K562 (cell line): ENCODE measurements around the gene SLC38A10. TPM values are rescaled to one million over a fixed set of nuclear protein-coding genes. Genes with fewer than 3 reads are reported as not detected.

Experiments used
- ATAC-seq: fragments of 200-7000 bp; cut with Tn5 transposase; 3 replicates; pipeline ENCODE4 v1.9.1; 2020; ENCODE audit warnings: moderate library complexity
- BruUV-seq: library from RNA; stranded (reverse); fragments of 400-500 nt; replicated peaks from 2 replicates; lab custom pipeline; 2021; lab: Mats Ljungman, UMichigan
- CTCF ChIA-PET: fragments of 300-600 bp; formaldehyde crosslinking; extraction: SDS; loops from one replicate; lab custom pipeline; 2021; ENCODE audit warnings: low intra/inter-chr PET ratio; lab: Yijun Ruan, JAX
- POLR2A ChIA-PET: fragments of 300-600, 350-650 bp; sonication (Branson Sonifier 250); formaldehyde crosslinking; extraction: SDS; loops from one replicate; lab custom pipeline; 2021; ENCODE audit warnings: antibody characterized with exemption, inconsistent platforms; lab: Yijun Ruan, JAX
- DNase-seq, 4 experiments: peaks; one replicate each; pipeline versions ENCODE4 v3.0.0 to v3.0.0-alpha.2; 2011 to 2018; ENCODE audit warnings: low spot score in 3 of 4, mixed read lengths in 3 of 4; ENCODE audit errors: extremely low read depth in 1 of 4
- FAIRE-seq: peaks from 2 replicates; lab custom pipeline; 2011; peaks lifted over from hg19 to GRCh38; lab: Jason Lieb, UNC
- H2AFZ ChIP-seq: 2 replicates; pipeline ENCODE4 v1.6.0; 2011; ENCODE audit warnings: low read depth, low read length, control low read depth, inconsistent platforms
- H3K27ac ChIP-seq: fragments of 200-600 bp; 3 replicates; pipeline ENCODE4 v1.8.0; 2011; ENCODE audit warnings: low read depth, mild to moderate bottlenecking, control low read depth, inconsistent platforms, low read length, moderate library complexity, mixed read lengths; ENCODE audit errors: extremely low read depth
- H3K27me3 ChIP-seq, 2 experiments: fragments of 300-600 bp in 1 of 2; 2 replicates in 1 of 2; 3 replicates in 1 of 2; pipeline versions ENCODE4 v1.6.0 to v1.8.0; 2011; ENCODE audit warnings: inconsistent platforms in 2 of 2, low read length in 2 of 2, mild to moderate bottlenecking in 1 of 2, mixed read lengths in 1 of 2, moderate library complexity in 1 of 2; ENCODE audit not compliant: control insufficient read depth in 2 of 2, insufficient read depth in 2 of 2
- H3K36me3 ChIP-seq: fragments of 300-600 bp; 3 replicates; pipeline ENCODE4 v1.8.0; 2011; ENCODE audit warnings: mild to moderate bottlenecking, low read length, inconsistent platforms; ENCODE audit not compliant: control insufficient read depth, insufficient read depth
- H3K4me1 ChIP-seq, 2 experiments: fragments of 200-600 bp in 1 of 2; replicated peaks in 1 of 2; 2 replicates in 1 of 2; 3 replicates in 1 of 2; pipeline versions ENCODE4 v1.5.1 to v1.8.0; 2011; ENCODE audit warnings: inconsistent platforms in 2 of 2, low read length in 2 of 2, mild to moderate bottlenecking in 1 of 2, mixed read lengths in 1 of 2, moderate library complexity in 1 of 2; ENCODE audit not compliant: control insufficient read depth in 2 of 2, insufficient read depth in 2 of 2
- H3K4me2 ChIP-seq: 2 replicates; pipeline ENCODE4 v1.6.1; 2011; ENCODE audit warnings: low read length, control low read depth, inconsistent platforms, mixed read lengths; ENCODE audit not compliant: insufficient read depth
- H3K4me3 ChIP-seq: fragments of 200-600 bp; sonication (generic), shearing (Covaris generic); 2 replicates; pipeline ENCODE4 v1.5.1; 2016; ENCODE audit warnings: control low read depth, inconsistent platforms
- H3K79me2 ChIP-seq: fragments of 200-600 bp; 3 replicates; pipeline ENCODE4 v1.8.0; 2011; ENCODE audit warnings: low read length, inconsistent platforms; ENCODE audit not compliant: control insufficient read depth, insufficient read depth
- H3K9ac ChIP-seq, 2 experiments: 2 replicates each; pipeline versions ENCODE4 v1.6.0 to v1.6.1; 2011; ENCODE audit warnings: low read depth in 2 of 2, low read length in 2 of 2, control low read depth in 1 of 2, inconsistent platforms in 1 of 2, mild to moderate bottlenecking in 1 of 2, mixed read lengths in 1 of 2; ENCODE audit not compliant: insufficient read depth in 1 of 2
- H3K9me1 ChIP-seq: one replicate; pipeline ENCODE4 v1.6.0; 2011; ENCODE audit warnings: inconsistent platforms, mild to moderate bottlenecking, low read length, moderate library complexity; ENCODE audit not compliant: control insufficient read depth, insufficient read depth
- H3K9me3 ChIP-seq: replicated peaks from 2 replicates; pipeline ENCODE4 v1.5.1; 2011; ENCODE audit warnings: low read depth, low read length, inconsistent platforms; ENCODE audit not compliant: control insufficient read depth, insufficient read depth
- H4K20me1 ChIP-seq: replicated peaks from 2 replicates; pipeline ENCODE4 v1.6.1; 2011; ENCODE audit warnings: low read length, inconsistent platforms, mixed read lengths; ENCODE audit not compliant: control insufficient read depth, insufficient read depth
- CBFA2T2 ChIP-seq: fragments of 450-650 bp; conservative IDR thresholded peaks from 2 replicates; pipeline ENCODE4 v1.6.1; 2017; ENCODE audit warnings: mild to moderate bottlenecking
- POLR2G ChIP-seq: fragments of 200-400 bp; formaldehyde crosslinking; IDR thresholded peaks from 2 replicates; pipeline ENCODE4 v1.6.1; 2017; ENCODE audit warnings: low read depth, mild to moderate bottlenecking, antibody characterized with exemption, low read length, moderate library complexity
- SNRNP70 ChIP-seq: fragments of 200-400 bp; formaldehyde crosslinking; optimal IDR thresholded peaks from 2 replicates; pipeline ENCODE3; 2017; ENCODE audit warnings: low read depth, low read length
- WGBS: fragments of 100-300 bp; shearing (Covaris generic); methylation state at CpG from one replicate; pipeline ENCODE4 v1.1.6; 2016; ENCODE audit warnings: low coverage, mixed read lengths; ENCODE audit not compliant: insufficient coverage; ENCODE audit errors: missing lambda C conversion rate; 5-methylcytosine and 5-hydroxymethylcytosine counted together
- in situ Hi-C: fragments of 300-500 bp; cut with MboI; formaldehyde crosslinking; loops from 4 replicates; pipeline ENCODE4 v1.15.0; 2018; ENCODE audit warnings: inconsistent platforms, mixed read lengths
- intact Hi-C: fragments of 100-400 bp; cut with micrococcal nuclease; formaldehyde crosslinking; loops from 2 replicates; pipeline ENCODE4 v1.14.2; 2022
- polyA plus RNA-seq, 8 experiments: library from polyadenylated mRNA; depleted of rRNA in 4 of 8; stranded (reverse) in 5 of 8; unstranded in 3 of 8; fragments of >200 nt; fragmentation: Nextera tagmentation in 2 of 8; fragmentation: Illumina TruSeq in 1 of 8; extraction: Ambion mirVana in 2 of 8; extraction: Trizol in 1 of 8; gene quantifications; 2 replicates each; pipeline versions ENCODE4 v1.2.1 to v1.2.3, GENCODE V29; 2011 to 2014; ENCODE audit warnings: inconsistent platforms in 1 of 8, missing spikeins in 1 of 8
- total RNA-seq, 7 experiments: library from RNA; depleted of rRNA in 6 of 7; stranded (reverse); fragments of >200 nt in 6 of 7; fragmentation: Illumina TruSeq in 2 of 7; extraction: Trizol in 2 of 7; gene quantifications; 2 replicates each; pipeline versions ENCODE4 v1.2.1 to v1.2.3, GENCODE V29; 2011 to 2021; ENCODE audit warnings: low replicate concordance in 1 of 7
- TF ChIP-seq, protein P1 (sequence below): sonication (generic); formaldehyde crosslinking; IDR thresholded peaks from 2 replicates; pipeline ENCODE4 v1.8.1; 2023; ENCODE audit warnings: mild to moderate bottlenecking, missing genetic modification reagents
- TF ChIP-seq, protein P2 (sequence below), 3 experiments: IDR thresholded peaks in 2 of 3; conservative IDR thresholded peaks in 1 of 3; 2 replicates each; pipeline ENCODE4 v1.5.1; 2011 to 2012; ENCODE audit warnings: low read length in 3 of 3, mild to moderate bottlenecking in 3 of 3, control low read depth in 2 of 3, improper control_type of control experiment in 1 of 3, inconsistent platforms in 1 of 3, low read depth in 1 of 3, mixed read lengths in 1 of 3, moderate library complexity in 1 of 3; ENCODE audit not compliant: insufficient read depth in 2 of 3

The SLC38A10 gene
- total and polyA plus RNA-seq, 9 of the 15 experiments (the other 6 are each of a cell fraction or from before 2014, with no cell fraction given): 0.45 to 54.2 (median 13.8) TPM

- CTCF ChIA-PET: no interaction called here
- WGBS: 60% methylated on average over 15 of the region's 17 CpGs
- FAIRE-seq: no peak
Measured at GRCh38 chr17:81338274-81339190, 43.4 kb upstream of the SLC38A10 start.

More at GRCh38 chr17:81338274-81339190, 43.4 kb upstream of the SLC38A10 start:
- POLR2A ChIA-PET: no interaction called here
- no TSS peak for BruUV-seq
- peak overlapping the region in 1 of 2 experiments; percentile 37; a peak in 2 of 4 replicates for H3K9ac ChIP-seq
- no peak overlapping the region for H3K27ac ChIP-seq
- ATAC-seq: no peak
- H4K20me1 ChIP-seq: 0 out of 2 replicates have a peak, but pooled peaks cover 8% of the 10 kb centered on the region
- no peak for DNase-seq
- no peak for TF ChIP-seq SNRNP70
- TF ChIP-seq, protein P1, sequence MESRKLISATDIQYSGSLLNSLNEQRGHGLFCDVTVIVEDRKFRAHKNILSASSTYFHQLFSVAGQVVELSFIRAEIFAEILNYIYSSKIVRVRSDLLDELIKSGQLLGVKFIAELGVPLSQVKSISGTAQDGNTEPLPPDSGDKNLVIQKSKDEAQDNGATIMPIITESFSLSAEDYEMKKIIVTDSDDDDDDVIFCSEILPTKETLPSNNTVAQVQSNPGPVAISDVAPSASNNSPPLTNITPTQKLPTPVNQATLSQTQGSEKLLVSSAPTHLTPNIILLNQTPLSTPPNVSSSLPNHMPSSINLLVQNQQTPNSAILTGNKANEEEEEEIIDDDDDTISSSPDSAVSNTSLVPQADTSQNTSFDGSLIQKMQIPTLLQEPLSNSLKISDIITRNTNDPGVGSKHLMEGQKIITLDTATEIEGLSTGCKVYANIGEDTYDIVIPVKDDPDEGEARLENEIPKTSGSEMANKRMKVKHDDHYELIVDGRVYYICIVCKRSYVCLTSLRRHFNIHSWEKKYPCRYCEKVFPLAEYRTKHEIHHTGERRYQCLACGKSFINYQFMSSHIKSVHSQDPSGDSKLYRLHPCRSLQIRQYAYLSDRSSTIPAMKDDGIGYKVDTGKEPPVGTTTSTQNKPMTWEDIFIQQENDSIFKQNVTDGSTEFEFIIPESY (CRISPR knock-in tag): peak; percentile 90
- TF ChIP-seq, protein P2, sequence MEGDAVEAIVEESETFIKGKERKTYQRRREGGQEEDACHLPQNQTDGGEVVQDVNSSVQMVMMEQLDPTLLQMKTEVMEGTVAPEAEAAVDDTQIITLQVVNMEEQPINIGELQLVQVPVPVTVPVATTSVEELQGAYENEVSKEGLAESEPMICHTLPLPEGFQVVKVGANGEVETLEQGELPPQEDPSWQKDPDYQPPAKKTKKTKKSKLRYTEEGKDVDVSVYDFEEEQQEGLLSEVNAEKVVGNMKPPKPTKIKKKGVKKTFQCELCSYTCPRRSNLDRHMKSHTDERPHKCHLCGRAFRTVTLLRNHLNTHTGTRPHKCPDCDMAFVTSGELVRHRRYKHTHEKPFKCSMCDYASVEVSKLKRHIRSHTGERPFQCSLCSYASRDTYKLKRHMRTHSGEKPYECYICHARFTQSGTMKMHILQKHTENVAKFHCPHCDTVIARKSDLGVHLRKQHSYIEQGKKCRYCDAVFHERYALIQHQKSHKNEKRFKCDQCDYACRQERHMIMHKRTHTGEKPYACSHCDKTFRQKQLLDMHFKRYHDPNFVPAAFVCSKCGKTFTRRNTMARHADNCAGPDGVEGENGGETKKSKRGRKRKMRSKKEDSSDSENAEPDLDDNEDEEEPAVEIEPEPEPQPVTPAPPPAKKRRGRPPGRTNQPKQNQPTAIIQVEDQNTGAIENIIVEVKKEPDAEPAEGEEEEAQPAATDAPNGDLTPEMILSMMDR (IDR thresholded peaks at IDR 0.05 in 2 of 3, conservative IDR thresholded peaks at IDR 0.05 in 1 of 3; ENCODE audit: insufficient read depth in 2 of 3, low read depth in 1 of 3, low read length in 3 of 3): peak in 1 of 3 experiments; percentile 16; a peak in 1 of 6 replicates
- peak; percentile 49 for TF ChIP-seq POLR2G
- no peak for TF ChIP-seq CBFA2T2
- H3K27me3 ChIP-seq: peaks cover 0 to 1% of the 10 kb centered on the region in 2 experiments; a peak in 1 of 5 replicates
- H3K79me2 ChIP-seq: peaks cover 24% of the 10 kb centered on the region
- H3K9me3 ChIP-seq: no peaks in the 10 kb centered on the region
- in situ Hi-C loops: no loop called here
- no peak overlapping the region for H3K4me2 ChIP-seq
- H3K9me1 ChIP-seq: peaks cover 3% of the 10 kb centered on the region
- H3K4me1 ChIP-seq: peaks cover 3 to 82% of the 10 kb centered on the region in 2 experiments; a peak in 4 of 5 replicates
- intact Hi-C loops: no loop called here
- peaks cover 12% of the 10 kb centered on the region; the same call in 1 of the 3 replicates for H3K36me3 ChIP-seq
- no peak overlapping the region for H2AFZ ChIP-seq
- no peak overlapping the region for H3K4me3 ChIP-seq
